Body of pancreas (tissue), 4 donors: ENCODE results near the gene DUSP18.
"Not testable (repeated sequence)": the region's sequence is repeated elsewhere in the genome, so short reads cannot be mapped to it uniquely, and the experiment has no call there.

ENCODE experiments used
- POLR2A ChIP-seq, 3 donors: fragments of 450-650 bp; IDR thresholded peaks; one replicate each; pipeline ENCODE4 v1.6.1; 2016; ENCODE audit warnings: antibody characterized with exemption in 3 of 3, mild to moderate bottlenecking in 2 of 3
- TF ChIP-seq, protein P1 (sequence below), 7 experiments: fragments of 450-650 bp in 4 of 7; fragments of 200-600 bp in 3 of 7; sonication (generic) in 3 of 7; IDR thresholded peaks; one replicate each; pipeline ENCODE4 v1.5.1; 2016 to 2019; ENCODE audit warnings: antibody characterized with exemption in 7 of 7

DNA sequence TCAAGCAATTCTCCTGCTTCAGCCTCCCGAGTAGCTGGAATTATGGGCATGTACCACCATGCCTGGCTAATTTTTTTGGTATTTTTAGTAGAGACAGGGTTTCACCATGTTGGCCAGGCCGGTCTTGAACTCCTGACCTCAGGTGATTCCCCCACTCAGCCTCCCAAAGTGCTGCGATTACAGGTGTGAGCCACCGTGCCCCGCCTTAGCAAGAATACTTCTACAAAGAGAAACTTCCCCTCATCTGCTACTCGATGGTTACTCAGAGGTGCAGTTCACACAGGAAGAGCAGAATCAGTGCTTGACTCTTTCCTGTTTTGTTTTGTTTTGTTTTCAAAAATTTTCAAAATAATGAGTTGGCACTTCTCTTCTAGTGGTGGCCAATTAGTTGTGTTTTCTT lies 42.3 kb upstream of the DUSP18 start:
- TF ChIP-seq, protein P1, sequence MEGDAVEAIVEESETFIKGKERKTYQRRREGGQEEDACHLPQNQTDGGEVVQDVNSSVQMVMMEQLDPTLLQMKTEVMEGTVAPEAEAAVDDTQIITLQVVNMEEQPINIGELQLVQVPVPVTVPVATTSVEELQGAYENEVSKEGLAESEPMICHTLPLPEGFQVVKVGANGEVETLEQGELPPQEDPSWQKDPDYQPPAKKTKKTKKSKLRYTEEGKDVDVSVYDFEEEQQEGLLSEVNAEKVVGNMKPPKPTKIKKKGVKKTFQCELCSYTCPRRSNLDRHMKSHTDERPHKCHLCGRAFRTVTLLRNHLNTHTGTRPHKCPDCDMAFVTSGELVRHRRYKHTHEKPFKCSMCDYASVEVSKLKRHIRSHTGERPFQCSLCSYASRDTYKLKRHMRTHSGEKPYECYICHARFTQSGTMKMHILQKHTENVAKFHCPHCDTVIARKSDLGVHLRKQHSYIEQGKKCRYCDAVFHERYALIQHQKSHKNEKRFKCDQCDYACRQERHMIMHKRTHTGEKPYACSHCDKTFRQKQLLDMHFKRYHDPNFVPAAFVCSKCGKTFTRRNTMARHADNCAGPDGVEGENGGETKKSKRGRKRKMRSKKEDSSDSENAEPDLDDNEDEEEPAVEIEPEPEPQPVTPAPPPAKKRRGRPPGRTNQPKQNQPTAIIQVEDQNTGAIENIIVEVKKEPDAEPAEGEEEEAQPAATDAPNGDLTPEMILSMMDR (IDR thresholded peaks at IDR 0.05): not testable (repeated sequence)
- not testable (repeated sequence) for TF ChIP-seq POLR2A (IDR thresholded peaks at IDR 0.05)
